GM12891 (cell line): Measurements from ENCODE around the gene SSH2.

ENCODE experiments used
- POLR2A ChIP-seq: IDR thresholded peaks from 2 replicates; pipeline ENCODE4 v1.6.1; 2011; ENCODE audit warnings: low read depth, low read length, control low read depth
- POLR2AphosphoS5 ChIP-seq: IDR thresholded peaks from 2 replicates; pipeline ENCODE4 v1.6.1; 2011; ENCODE audit warnings: low read depth, low read length, control low read depth
- SPI1 ChIP-seq: IDR thresholded peaks from 2 replicates; pipeline ENCODE4 v1.6.1; 2011; ENCODE audit warnings: low read depth, low read length, control low read depth

GRCh38 chr17:29607557-29608195 lies 322.4 kb downstream of the SSH2 start:
- TF ChIP-seq POLR2AphosphoS5 (no peak), SPI1 (no peak), POLR2A (no peak)
